HG02973 (cell line): Measurements from ENCODE around the gene COA3.

Experiments
- ATAC-seq: cut with Tn5 transposase; IDR thresholded peaks from one replicate; pipeline ENCODE4 v1.9.1; 2021; ENCODE audit warnings: moderate library complexity; ENCODE audit not compliant: unreplicated experiment

COA3 gene

GRCh38 chr17:42754782-42755181 lies 43.7 kb downstream of the COA3 start:
- ATAC-seq = no peak

GRCh38 chr17:42751628-42752027 lies 46.9 kb downstream of the COA3 start:
- no peak for ATAC-seq

GRCh38 chr17:42750739-42751344 lies 47.7 kb downstream of the COA3 start:
- ATAC-seq = no peak

GRCh38 chr17:42748908-42749798 lies 49.4 kb downstream of the COA3 start:
- ATAC-seq = no peak

- ATAC-seq = no peak
These were observed 50.1 kb downstream of the COA3 start for GRCh38 chr17:42748202-42748907.
